Lower leg skin (tissue), 3 donors: ENCODE data around the gene TMEM132D.

Experiments used
- CTCF ChIP-seq, 3 donors: fragments of 450-650 bp; IDR thresholded peaks; one replicate each; pipeline ENCODE4 v1.5.1; 2016; ENCODE audit warnings: antibody characterized with exemption in 3 of 3, mild to moderate bottlenecking in 3 of 3, moderate library complexity in 2 of 3
- POLR2A ChIP-seq, 2 donors: fragments of 450-650 bp; IDR thresholded peaks; one replicate each; pipeline ENCODE4 v1.6.1; 2016 to 2017; ENCODE audit warnings: antibody characterized with exemption in 2 of 2, mild to moderate bottlenecking in 1 of 2, moderate library complexity in 1 of 2

GRCh38 chr12:129723260-129723659, 180.6 kb downstream of the TMEM132D start:
- TF ChIP-seq CTCF (IDR thresholded peaks at IDR 0.05), result no peak
- no peak for TF ChIP-seq POLR2A (IDR thresholded peaks at IDR 0.05)
